Loucy (cell line): ENCODE results near the gene KLHL33.

Experiments
- H2AFZ ChIP-seq: fragments of 200-600 bp; sonication (generic); 2 replicates; pipeline ENCODE4 v1.6.0; 2016; ENCODE audit warnings: antibody characterized with exemption, mild to moderate bottlenecking, low read length, moderate library complexity
- H3F3A ChIP-seq: fragments of 200-600 bp; 2 replicates; pipeline ENCODE4 v1.6.0; 2016; ENCODE audit warnings: antibody characterized with exemption, low read depth, mild to moderate bottlenecking
- H3K27me3 ChIP-seq: fragments of 200-600 bp; sonication (generic); 2 replicates; pipeline ENCODE4 v1.6.1; 2014; ENCODE audit warnings: low read length, mild to moderate bottlenecking; ENCODE audit not compliant: insufficient read depth, poor library complexity, severe bottlenecking
- H3K36me3 ChIP-seq: fragments of 200-600 bp; sonication (generic); 2 replicates; pipeline ENCODE4 v1.6.1; 2016; ENCODE audit warnings: low read length; ENCODE audit not compliant: insufficient read depth
- H3K4me1 ChIP-seq: fragments of 200-600 bp; sonication (generic); 2 replicates; pipeline ENCODE4 v1.5.1; 2014; ENCODE audit warnings: low read length, mild to moderate bottlenecking; ENCODE audit not compliant: insufficient read depth, poor library complexity, severe bottlenecking
- H3K4me2 ChIP-seq: fragments of 200-600 bp; sonication (generic); 2 replicates; pipeline ENCODE4 v1.6.0; 2014; ENCODE audit warnings: antibody characterized with exemption, low read length, low read depth, mild to moderate bottlenecking; ENCODE audit not compliant: poor library complexity, severe bottlenecking
- H3K4me3 ChIP-seq: fragments of 200-600 bp; sonication (generic); 2 replicates; pipeline ENCODE4 v1.5.1; 2014; ENCODE audit warnings: low read length, mild to moderate bottlenecking, mixed read lengths; ENCODE audit not compliant: poor library complexity, severe bottlenecking
- H3K79me2 ChIP-seq: fragments of 200-600 bp; sonication (generic); 2 replicates; pipeline ENCODE4 v1.6.1; 2014; ENCODE audit warnings: low read length; ENCODE audit not compliant: insufficient read depth
- H3K9ac ChIP-seq: fragments of 200-600 bp; sonication (generic); 2 replicates; pipeline ENCODE4 v1.6.0; 2014; ENCODE audit warnings: mild to moderate bottlenecking, low read depth, low read length, moderate library complexity; ENCODE audit not compliant: poor library complexity, severe bottlenecking
- H3K9me2 ChIP-seq: fragments of 200-600 bp; sonication (generic); replicated peaks from 2 replicates; pipeline ENCODE4 v1.6.1; 2016; ENCODE audit warnings: low read depth, low read length, mixed read lengths
- H3K9me3 ChIP-seq: fragments of 200-600 bp; sonication (generic); 2 replicates; pipeline ENCODE4 v1.6.1; 2014; ENCODE audit warnings: mild to moderate bottlenecking, antibody characterized with exemption, low read length, low read depth; ENCODE audit not compliant: insufficient read depth
- H4K20me1 ChIP-seq: fragments of 200-600 bp; sonication (generic); 2 replicates; pipeline ENCODE4 v1.6.0; 2014; ENCODE audit warnings: antibody characterized with exemption, low read length, mild to moderate bottlenecking; ENCODE audit not compliant: insufficient read depth, poor library complexity, severe bottlenecking
- CTCF ChIP-seq: fragments of 200-600 bp; sonication (generic); conservative IDR thresholded peaks from 2 replicates; pipeline ENCODE4 v1.5.1; 2014; ENCODE audit warnings: mild to moderate bottlenecking, antibody characterized with exemption, low read length
- EZH2phosphoT487 ChIP-seq: fragments of 200-600 bp; IDR thresholded peaks from 2 replicates; pipeline ENCODE4 v1.6.1; 2018; ENCODE audit warnings: antibody characterized with exemption, mild to moderate bottlenecking, moderate library complexity, borderline replicate concordance

Gene KLHL33

GRCh38 chr14:20381341-20381740 is 54.6 kb downstream of the KLHL33 start:
- Histone ChIP-seq H3K36me3 (peaks cover 95% of the 10 kb centered on the region; the same call in 1 of the 2 replicates), H3K4me3 (no peak overlapping the region), H3K4me1 (no peaks in the 10 kb centered on the region), H3K4me2 (no peak overlapping the region), H3K9me3 (no peaks in the 10 kb centered on the region), H4K20me1 (no peaks in the 10 kb centered on the region), H3K9me2 (no peaks in the 10 kb centered on the region), H2AFZ (no peak overlapping the region), H3F3A (no peaks in the 10 kb centered on the region), H3K79me2 (no peaks in the 10 kb centered on the region), H3K9ac (no peak overlapping the region), H3K27me3 (no peaks in the 10 kb centered on the region)
- TF ChIP-seq CTCF (no peak), EZH2phosphoT487 (no peak)

GRCh38 chr14:20380681-20381080 is 55.3 kb downstream of the KLHL33 start:
- Histone ChIP-seq H3K27me3 (no peaks in the 10 kb centered on the region), H3K4me3 (no peak overlapping the region), H3F3A (no peaks in the 10 kb centered on the region), H3K79me2 (no peaks in the 10 kb centered on the region), H4K20me1 (no peaks in the 10 kb centered on the region), H3K4me1 (no peaks in the 10 kb centered on the region), H3K36me3 (peaks cover 93% of the 10 kb centered on the region; the same call in 1 of the 2 replicates), H2AFZ (no peak overlapping the region), H3K9me3 (no peaks in the 10 kb centered on the region), H3K4me2 (no peak overlapping the region), H3K9me2 (no peaks in the 10 kb centered on the region), H3K9ac (no peak overlapping the region)
- TF ChIP-seq EZH2phosphoT487 (no peak), CTCF (no peak)

GRCh38 chr14:20379743-20380142 is 56.2 kb downstream of the KLHL33 start:
- no peaks in the 10 kb centered on the region for H3K9me2 ChIP-seq
- no peak overlapping the region for H3K9ac ChIP-seq
- H3F3A ChIP-seq = no peaks in the 10 kb centered on the region
- peaks cover 94% of the 10 kb centered on the region; the same call in 1 of the 2 replicates for H3K36me3 ChIP-seq
- TF ChIP-seq CTCF (no peak), EZH2phosphoT487 (no peak)
- H3K4me1 ChIP-seq = no peaks in the 10 kb centered on the region
- H3K79me2 ChIP-seq = no peaks in the 10 kb centered on the region
- no peaks in the 10 kb centered on the region for H4K20me1 ChIP-seq
- no peak overlapping the region for H2AFZ ChIP-seq
- H3K4me2 ChIP-seq = no peak overlapping the region
- no peaks in the 10 kb centered on the region for H3K9me3 ChIP-seq
- no peaks in the 10 kb centered on the region for H3K27me3 ChIP-seq
- H3K4me3 ChIP-seq = no peak overlapping the region
